C4-2B (cell line): ENCODE measurements around the gene WDR53.

Experiments used
- ZFX ChIP-seq: fragments of 450-650 bp; IDR thresholded peaks from 2 replicates; pipeline ENCODE4 v1.6.1; 2017
- TF ChIP-seq, protein P1 (sequence below): fragments of 450-650 bp; conservative IDR thresholded peaks from 2 replicates; pipeline ENCODE4 v1.5.1; 2017; ENCODE audit warnings: mild to moderate bottlenecking

- TF ChIP-seq, protein P1, sequence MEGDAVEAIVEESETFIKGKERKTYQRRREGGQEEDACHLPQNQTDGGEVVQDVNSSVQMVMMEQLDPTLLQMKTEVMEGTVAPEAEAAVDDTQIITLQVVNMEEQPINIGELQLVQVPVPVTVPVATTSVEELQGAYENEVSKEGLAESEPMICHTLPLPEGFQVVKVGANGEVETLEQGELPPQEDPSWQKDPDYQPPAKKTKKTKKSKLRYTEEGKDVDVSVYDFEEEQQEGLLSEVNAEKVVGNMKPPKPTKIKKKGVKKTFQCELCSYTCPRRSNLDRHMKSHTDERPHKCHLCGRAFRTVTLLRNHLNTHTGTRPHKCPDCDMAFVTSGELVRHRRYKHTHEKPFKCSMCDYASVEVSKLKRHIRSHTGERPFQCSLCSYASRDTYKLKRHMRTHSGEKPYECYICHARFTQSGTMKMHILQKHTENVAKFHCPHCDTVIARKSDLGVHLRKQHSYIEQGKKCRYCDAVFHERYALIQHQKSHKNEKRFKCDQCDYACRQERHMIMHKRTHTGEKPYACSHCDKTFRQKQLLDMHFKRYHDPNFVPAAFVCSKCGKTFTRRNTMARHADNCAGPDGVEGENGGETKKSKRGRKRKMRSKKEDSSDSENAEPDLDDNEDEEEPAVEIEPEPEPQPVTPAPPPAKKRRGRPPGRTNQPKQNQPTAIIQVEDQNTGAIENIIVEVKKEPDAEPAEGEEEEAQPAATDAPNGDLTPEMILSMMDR = no peak
- no peak for TF ChIP-seq ZFX
Observed at GRCh38 chr3:196558476-196558875, 9.9 kb downstream of the WDR53 start.
